ENCODE data around the gene CYP2D6.
"Not testable (repeated sequence)": the region's sequence is repeated elsewhere in the genome, so short reads cannot be mapped to it uniquely, and the experiment has no call there.

Gene CYP2D6

GRCh38 chr22:42131562-42131961 lies 952 bp upstream of the CYP2D6 start:
- DNase-seq: no peak

GRCh38 chr22:42130182-42130581 lies 428 bp downstream of the CYP2D6 start:
- not testable (repeated sequence) for DNase-seq

- not testable (repeated sequence) for DNase-seq
Measured at GRCh38 chr22:42128776-42129694, 1.6 kb downstream of the CYP2D6 start.

GRCh38 chr22:42128007-42128406 lies 2.6 kb downstream of the CYP2D6 start:
- not testable (repeated sequence) for DNase-seq

- no peak for DNase-seq
Measured at GRCh38 chr22:42127606-42128005, 3.0 kb downstream of the CYP2D6 start.

GRCh38 chr22:42123529-42123928 lies 7.1 kb downstream of the CYP2D6 start:
- not testable (repeated sequence) for DNase-seq

- not testable (repeated sequence) for DNase-seq
Measured at GRCh38 chr22:42120231-42121021, 10.2 kb downstream of the CYP2D6 start.

- no peak for DNase-seq
Measured at GRCh38 chr22:42116848-42117424, 13.7 kb downstream of the CYP2D6 start.

GRCh38 chr22:42115420-42115830 lies 15.2 kb downstream of the CYP2D6 start:
- DNase-seq: not testable (repeated sequence)

GRCh38 chr22:42114721-42115120 lies 15.9 kb downstream of the CYP2D6 start:
- DNase-seq: no peak

GRCh38 chr22:42112793-42113192 lies 17.8 kb downstream of the CYP2D6 start:
- not testable (repeated sequence) for DNase-seq

GRCh38 chr22:42111798-42112197 lies 18.8 kb downstream of the CYP2D6 start:
- DNase-seq: no peak

- no peak for DNase-seq
Measured at GRCh38 chr22:42108848-42109247, 21.8 kb downstream of the CYP2D6 start.

GRCh38 chr22:42104332-42104860 lies 26.2 kb downstream of the CYP2D6 start:
- DNase-seq: not testable (repeated sequence)

GRCh38 chr22:42101199-42101598 lies 29.4 kb downstream of the CYP2D6 start:
- DNase-seq: no peak

GRCh38 chr22:42091455-42091782 lies 39.2 kb downstream of the CYP2D6 start:
- no peak for DNase-seq

GRCh38 chr22:42090596-42091454 lies 39.8 kb downstream of the CYP2D6 start, which contains the start of gene NDUFA6:
NDUFA6 (minus strand) TSS chr22:42090772; CDS start chr22:42090744, 28 bp downstream.
- peak; percentile 98 for DNase-seq

- DNase-seq: no peak
Measured at GRCh38 chr22:42086051-42086450, 44.6 kb downstream of the CYP2D6 start.

- DNase-seq: no peak
Measured at GRCh38 chr22:42084874-42085273, 45.7 kb downstream of the CYP2D6 start.

GRCh38 chr22:42083119-42083518 lies 47.5 kb downstream of the CYP2D6 start:
- no peak for DNase-seq

GRCh38 chr22:42080287-42080686 lies 50.3 kb downstream of the CYP2D6 start:
- DNase-seq: no peak

All from NCI-H1048 (cell line).